ENCODE results near the gene CREB3L4. TPM values are rescaled to one million over a fixed set of nuclear protein-coding genes. Genes with fewer than 3 reads are reported as not detected.

CREB3L4 gene
- total RNA-seq, 1 donor from 2014 or later, result 7.4 TPM

- intact Hi-C loops (cut with micrococcal nuclease), result no loop called here
These were observed 31.5 kb upstream of the CREB3L4 start for GRCh38 chr1:153936011-153936802.

GRCh38 chr1:153937331-153937730 is 30.4 kb upstream of the CREB3L4 start:
- intact Hi-C loops (cut with micrococcal nuclease), result no loop called here

GRCh38 chr1:153938996-153939395 is 28.7 kb upstream of the CREB3L4 start:
- intact Hi-C loops (cut with micrococcal nuclease), result no loop called here

- intact Hi-C loops (cut with micrococcal nuclease), result no loop called here
These were observed 28.2 kb upstream of the CREB3L4 start for GRCh38 chr1:153939476-153939875.

- intact Hi-C loops (cut with micrococcal nuclease), result no loop called here
These were observed 26.9 kb upstream of the CREB3L4 start for GRCh38 chr1:153940756-153941155.

GRCh38 chr1:153941826-153942725 is 25.6 kb upstream of the CREB3L4 start:
- intact Hi-C loops (cut with micrococcal nuclease), result no loop called here

GRCh38 chr1:153942766-153943549 is 24.7 kb upstream of the CREB3L4 start:
- intact Hi-C loops (cut with micrococcal nuclease), result no loop called here

GRCh38 chr1:153944005-153944826 is 23.5 kb upstream of the CREB3L4 start:
- intact Hi-C loops (cut with micrococcal nuclease), result loop anchor here (2.0 kb wide), 1 partner anchor 33 kb away; the partner anchor contains the start of gene JTB

- intact Hi-C loops (cut with micrococcal nuclease), result loop anchor here (1.0 to 2.0 kb wide), 2 partner anchors 21 to 32 kb away; partner anchors contain the start of gene JTB
These were observed 22.9 kb upstream of the CREB3L4 start for GRCh38 chr1:153944827-153945117.

GRCh38 chr1:153945131-153945794 is 22.4 kb upstream of the CREB3L4 start:
- intact Hi-C loops (cut with micrococcal nuclease), result loop anchor here (1.0 to 2.0 kb wide), 2 partner anchors 22 to 32 kb away; partner anchors contain the start of gene JTB

- intact Hi-C loops (cut with micrococcal nuclease), result loop anchor here (1.0 to 2.0 kb wide), 4 partner anchors 12 to 125 kb away; partner anchors contain the start of genes CRTC2 and JTB
These were observed 21.7 kb upstream of the CREB3L4 start for GRCh38 chr1:153945795-153946621.

- intact Hi-C loops (cut with micrococcal nuclease), result loop anchor here (1.0 kb wide), 2 partner anchors 12 to 125 kb away; partner anchors contain the start of gene CRTC2
These were observed 21.0 kb upstream of the CREB3L4 start, which contains the start of gene DENND4B for GRCh38 chr1:153946622-153947241. TSS of gene DENND4B (minus strand) at chr1:153946718. CDS start at chr1:153944374, 2,344 bp downstream.

GRCh38 chr1:153951183-153951582 is 16.5 kb upstream of the CREB3L4 start:
- intact Hi-C loops (cut with micrococcal nuclease), result no loop called here

GRCh38 chr1:153951801-153952200 is 15.9 kb upstream of the CREB3L4 start:
- intact Hi-C loops (cut with micrococcal nuclease), result no loop called here

GRCh38 chr1:153953859-153954365 is 13.8 kb upstream of the CREB3L4 start:
- intact Hi-C loops (cut with micrococcal nuclease), result no loop called here

- intact Hi-C loops (cut with micrococcal nuclease), result no loop called here
These were observed 12.9 kb upstream of the CREB3L4 start for GRCh38 chr1:153954826-153955225.

GRCh38 chr1:153956997-153957715 is 10.5 kb upstream of the CREB3L4 start:
- intact Hi-C loops (cut with micrococcal nuclease), result no loop called here
